ENCODE data around the gene SUPT5H.

GRCh38 chr19:39411081-39411831, 34.1 kb upstream of the SUPT5H start:
- no peak for TF ChIP-seq RARB (CRISPR knock-in tag; IDR thresholded peaks at IDR 0.05)
- TF ChIP-seq GLIS3 (CRISPR knock-in tag; IDR thresholded peaks at IDR 0.05), result no peak
- TF ChIP-seq ISL1 (CRISPR knock-in tag; IDR thresholded peaks at IDR 0.05), result no peak
- no peak for TF ChIP-seq ZNF70 (CRISPR knock-in tag; IDR thresholded peaks at IDR 0.05)
- TF ChIP-seq OSR1 (CRISPR knock-in tag; IDR thresholded peaks at IDR 0.05), result no peak
- TF ChIP-seq, protein P1, sequence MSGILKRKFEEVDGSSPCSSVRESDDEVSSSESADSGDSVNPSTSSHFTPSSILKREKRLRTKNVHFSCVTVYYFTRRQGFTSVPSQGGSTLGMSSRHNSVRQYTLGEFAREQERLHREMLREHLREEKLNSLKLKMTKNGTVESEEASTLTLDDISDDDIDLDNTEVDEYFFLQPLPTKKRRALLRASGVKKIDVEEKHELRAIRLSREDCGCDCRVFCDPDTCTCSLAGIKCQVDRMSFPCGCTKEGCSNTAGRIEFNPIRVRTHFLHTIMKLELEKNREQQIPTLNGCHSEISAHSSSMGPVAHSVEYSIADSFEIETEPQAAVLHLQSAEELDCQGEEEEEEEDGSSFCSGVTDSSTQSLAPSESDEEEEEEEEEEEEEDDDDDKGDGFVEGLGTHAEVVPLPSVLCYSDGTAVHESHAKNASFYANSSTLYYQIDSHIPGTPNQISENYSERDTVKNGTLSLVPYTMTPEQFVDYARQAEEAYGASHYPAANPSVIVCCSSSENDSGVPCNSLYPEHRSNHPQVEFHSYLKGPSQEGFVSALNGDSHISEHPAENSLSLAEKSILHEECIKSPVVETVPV (CRISPR knock-in tag; IDR thresholded peaks at IDR 0.05), result no peak
- TF ChIP-seq CSDC2 (CRISPR knock-in tag; IDR thresholded peaks at IDR 0.05), result no peak
